ENCODE measurements around the gene LGALS3BP. TPM values are rescaled to one million over a fixed set of nuclear protein-coding genes. Genes with fewer than 3 reads are reported as not detected.

Gene LGALS3BP
- total and polyA plus RNA-seq, 12 donors, result 196 to 852 (median 545) TPM

GRCh38 chr17:78925662-78926555 lies 53.8 kb downstream of the LGALS3BP start:
- WGBS, 2 donors, result 29 to 33% methylated on average over 28 to 33 of the region's 33 CpGs
- peaks cover 10 to 47% (median 37%) of the 10 kb centered on the region in 9 donors for H3K4me1 ChIP-seq

GRCh38 chr17:78925234-78925633 lies 54.5 kb downstream of the LGALS3BP start, which contains the start of gene TIMP2:
Gene TIMP2, minus strand, starts transcription at chr17:78925387. Its CDS starts 299 bp downstream, at chr17:78925088.
- TF ChIP-seq CTCF (IDR thresholded peaks at IDR 0.05), result peak in 7 of 9 donors; percentile 19 to 49 (median 32)
- intact Hi-C loops (cut with DNase I), result loop anchor here in 4 of 10 donors (5.0 to 10.0 kb wide), 3 partner anchors 43 to 60 kb away; no protein-coding TSS in a partner anchor

More at GRCh38 chr17:78925662-78926555, 53.8 kb downstream of the LGALS3BP start:
- intact Hi-C loops (cut with DNase I), result loop anchor here in 4 of 10 donors (5.0 to 10.0 kb wide), 3 partner anchors 44 to 61 kb away; no protein-coding TSS in a partner anchor
- Histone ChIP-seq H3K27ac (peak overlapping the region; percentile 86 to 97 (median 94)), H3K36me3 (peaks cover 0 to 4% (median 0%) of the 10 kb centered on the region in 9 donors), H3K9me3 (no peaks in the 10 kb centered on the region), H3K4me3 (peak overlapping the region; percentile 19 to 86 (median 75)), H3K27me3 (no peaks in the 10 kb centered on the region)
- peak; percentile 75 to 87 for DNase-seq
- peak; percentile 51 to 86 (median 78) for ATAC-seq
- no peak for TF ChIP-seq CTCF (IDR thresholded peaks at IDR 0.05)

GRCh38 chr17:78924481-78925151 lies 55.1 kb downstream of the LGALS3BP start:
- TF ChIP-seq CTCF (IDR thresholded peaks at IDR 0.05), result no peak
- peaks cover 13 to 59% (median 44%) of the 10 kb centered on the region in 9 donors for H3K4me1 ChIP-seq
- H3K27me3 ChIP-seq, result no peaks in the 10 kb centered on the region
- ATAC-seq (no peak), DNase-seq (peak; percentile 25 to 45)
- intact Hi-C loops (cut with DNase I), result loop anchor here in 7 of 10 donors (5.0 to 10.0 kb wide), 5 partner anchors 37 to 60 kb away; no protein-coding TSS in a partner anchor
- whole genome bisulfite sequencing, 2 donors, result 0 to 1% methylated on average over 32 to 64 of the region's 64 CpGs
- H3K27ac ChIP-seq, result peak overlapping the region; percentile 29 to 97 (median 94)
- peak overlapping the region; percentile 64 to 86 (median 75) for H3K4me3 ChIP-seq
- no peaks in the 10 kb centered on the region for H3K9me3 ChIP-seq
- H3K36me3 ChIP-seq, result peaks cover 0 to 4% (median 0%) of the 10 kb centered on the region in 9 donors

More at GRCh38 chr17:78925234-78925633, 54.5 kb downstream of the LGALS3BP start, which contains the start of gene TIMP2:
- 0% methylated on average over 23 to 52 of the region's 52 CpGs for WGBS, 2 donors
- Histone ChIP-seq H3K27ac (peak within 1 kb of the TSS; percentile 86 to 97 (median 94)), H3K36me3 (peaks cover 0 to 4% (median 0%) of the 10 kb centered on the region in 9 donors), H3K9me3 (no peaks in the 10 kb centered on the region), H3K27me3 (no peaks in the 10 kb centered on the region), H3K4me3 (peak within 1 kb of the TSS; percentile 64 to 86 (median 75)), H3K4me1 (peaks cover 13 to 53% (median 40%) of the 10 kb centered on the region in 9 donors)
- DNase-seq (peak; percentile 90 to 92), ATAC-seq (peak; percentile 58 to 89 (median 72))

Data from heart right ventricle (tissue), 16 donors.